ENCODE data around the gene TLE3.

The TLE3 gene

DNA sequence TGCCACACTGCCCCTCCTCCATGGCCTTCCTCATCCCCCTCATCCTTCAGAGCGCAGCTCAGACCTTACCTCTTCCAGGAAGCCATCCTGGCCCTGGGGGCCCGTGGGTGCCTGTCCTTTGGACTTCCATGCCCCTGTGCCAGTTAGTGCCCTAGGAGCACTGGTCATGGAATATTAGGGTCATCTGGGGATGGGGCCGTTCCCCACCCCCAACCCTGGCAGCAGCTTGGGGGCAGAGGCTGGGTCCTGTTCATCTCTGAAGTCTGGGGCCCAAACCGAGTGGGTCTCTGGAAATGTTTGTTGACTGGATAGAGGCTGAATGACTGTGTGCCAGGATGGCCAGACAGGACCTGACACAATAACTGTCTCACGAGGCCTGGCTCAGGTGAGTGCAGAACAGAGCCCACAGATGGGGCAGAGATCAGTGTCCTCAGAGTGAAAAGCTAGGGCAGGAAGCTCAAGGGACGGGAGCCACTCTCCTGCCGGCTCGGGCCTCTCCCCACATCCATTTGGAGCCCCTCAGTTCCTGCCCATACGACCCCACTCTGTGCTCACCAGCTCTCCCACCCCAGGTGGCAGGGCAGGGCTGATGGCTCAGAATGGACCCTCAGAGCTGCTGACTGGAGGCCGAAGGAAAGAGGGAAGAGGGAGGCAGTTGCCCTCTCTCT, 62.5 kb downstream of the TLE3 start:
- Histone ChIP-seq H3K9ac (ENCODE audit: low read length in 2 of 2) (no peak overlapping the region), H3K9me3 (ENCODE audit: control insufficient read depth in 2 of 2, low read length in 2 of 2) (no peaks in the 10 kb centered on the region), H3K4me3 (ENCODE audit: low read length in 2 of 2) (no peak overlapping the region), H3K27ac (ENCODE audit: low read length) (no peak overlapping the region), H3K27me3 (ENCODE audit: control insufficient read depth in 1 of 2, insufficient read depth in 2 of 2, low read length in 2 of 2) (no peaks in the 10 kb centered on the region), H3K4me1 (ENCODE audit: control insufficient read depth, insufficient read depth, low read length) (no peaks in the 10 kb centered on the region), H3K36me3 (ENCODE audit: control insufficient read depth in 2 of 2, insufficient read depth in 2 of 2, low read length in 2 of 2) (no peaks in the 10 kb centered on the region)

DNA sequence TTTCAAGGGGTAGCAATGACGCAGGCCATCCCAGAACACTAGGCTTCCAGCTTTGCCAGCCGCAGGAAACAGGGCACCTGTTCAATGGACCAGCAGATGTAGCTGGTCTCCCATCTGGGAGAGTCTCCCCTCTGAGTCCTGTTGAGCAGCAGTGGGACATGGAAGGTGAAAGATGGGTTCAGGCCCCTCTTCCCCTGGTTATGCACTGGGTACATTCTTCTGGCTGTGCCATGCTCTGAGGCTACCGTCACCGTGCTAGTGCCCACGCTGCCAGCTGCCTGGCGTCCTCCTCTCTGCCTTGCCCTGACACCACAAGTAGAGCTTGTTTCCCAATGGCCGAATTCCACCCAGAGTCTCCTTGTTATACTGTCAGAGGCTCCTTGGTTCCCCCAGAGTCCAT, 63.1 kb downstream of the TLE3 start:
- Histone ChIP-seq H3K9ac (ENCODE audit: low read length in 2 of 2) (no peak overlapping the region), H3K27me3 (ENCODE audit: control insufficient read depth in 1 of 2, insufficient read depth in 2 of 2, low read length in 2 of 2) (no peaks in the 10 kb centered on the region), H3K36me3 (ENCODE audit: control insufficient read depth in 2 of 2, insufficient read depth in 2 of 2, low read length in 2 of 2) (no peaks in the 10 kb centered on the region), H3K4me3 (ENCODE audit: low read length in 2 of 2) (no peak overlapping the region), H3K4me1 (ENCODE audit: control insufficient read depth, insufficient read depth, low read length) (no peaks in the 10 kb centered on the region), H3K27ac (ENCODE audit: low read length) (no peak overlapping the region), H3K9me3 (ENCODE audit: control insufficient read depth in 2 of 2, low read length in 2 of 2) (no peaks in the 10 kb centered on the region)

- Histone ChIP-seq H3K4me1 (ENCODE audit: control insufficient read depth, insufficient read depth, low read length) (no peaks in the 10 kb centered on the region), H3K27me3 (ENCODE audit: control insufficient read depth in 1 of 2, insufficient read depth in 2 of 2, low read length in 2 of 2) (no peaks in the 10 kb centered on the region), H3K27ac (ENCODE audit: low read length) (no peak overlapping the region), H3K4me3 (ENCODE audit: low read length in 2 of 2) (no peak overlapping the region), H3K36me3 (ENCODE audit: control insufficient read depth in 2 of 2, insufficient read depth in 2 of 2, low read length in 2 of 2) (no peaks in the 10 kb centered on the region), H3K9ac (ENCODE audit: low read length in 2 of 2) (no peak overlapping the region), H3K9me3 (ENCODE audit: control insufficient read depth in 2 of 2, low read length in 2 of 2) (no peaks in the 10 kb centered on the region)
Observed at GRCh38 chr15:70034141-70034540, 63.6 kb downstream of the TLE3 start.

- Histone ChIP-seq H3K36me3 (ENCODE audit: control insufficient read depth in 2 of 2, insufficient read depth in 2 of 2, low read length in 2 of 2) (no peaks in the 10 kb centered on the region), H3K4me3 (ENCODE audit: low read length in 2 of 2) (no peak overlapping the region), H3K27me3 (ENCODE audit: control insufficient read depth in 1 of 2, insufficient read depth in 2 of 2, low read length in 2 of 2) (no peaks in the 10 kb centered on the region), H3K27ac (ENCODE audit: low read length) (no peak overlapping the region), H3K9ac (ENCODE audit: low read length in 2 of 2) (no peak overlapping the region), H3K9me3 (ENCODE audit: control insufficient read depth in 2 of 2, low read length in 2 of 2) (no peaks in the 10 kb centered on the region), H3K4me1 (ENCODE audit: control insufficient read depth, insufficient read depth, low read length) (no peaks in the 10 kb centered on the region)
Observed at GRCh38 chr15:70033529-70034140, 64.1 kb downstream of the TLE3 start.

DNA sequence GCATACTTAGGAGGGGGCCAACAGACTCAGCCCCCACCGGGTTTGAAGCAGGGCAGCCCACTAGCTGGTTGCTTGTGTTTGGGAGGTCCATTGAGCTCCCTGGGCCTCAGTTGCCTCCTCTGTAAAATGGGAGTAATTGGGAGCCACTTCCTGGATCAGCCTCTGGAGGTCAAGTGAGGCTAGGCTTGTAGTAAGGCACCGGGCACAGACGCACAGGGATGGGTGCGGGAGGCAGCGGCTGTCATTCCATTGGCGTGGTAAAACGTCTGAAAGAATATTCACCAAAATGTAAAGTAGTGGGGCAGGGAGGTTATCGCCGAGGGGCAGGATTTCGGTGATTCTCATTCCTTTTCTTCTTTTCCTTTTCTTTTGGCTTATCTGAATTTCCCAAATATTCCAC, 64.6 kb downstream of the TLE3 start:
- Histone ChIP-seq H3K4me1 (ENCODE audit: control insufficient read depth, insufficient read depth, low read length) (no peaks in the 10 kb centered on the region), H3K36me3 (ENCODE audit: control insufficient read depth in 2 of 2, insufficient read depth in 2 of 2, low read length in 2 of 2) (no peaks in the 10 kb centered on the region), H3K4me3 (ENCODE audit: low read length in 2 of 2) (no peak overlapping the region), H3K27ac (ENCODE audit: low read length) (no peak overlapping the region), H3K9ac (ENCODE audit: low read length in 2 of 2) (no peak overlapping the region), H3K27me3 (ENCODE audit: control insufficient read depth in 1 of 2, insufficient read depth in 2 of 2, low read length in 2 of 2) (no peaks in the 10 kb centered on the region), H3K9me3 (ENCODE audit: control insufficient read depth in 2 of 2, low read length in 2 of 2) (no peaks in the 10 kb centered on the region)

- Histone ChIP-seq H3K4me3 (ENCODE audit: low read length in 2 of 2) (no peak overlapping the region), H3K36me3 (ENCODE audit: control insufficient read depth in 2 of 2, insufficient read depth in 2 of 2, low read length in 2 of 2) (no peaks in the 10 kb centered on the region), H3K9ac (ENCODE audit: low read length in 2 of 2) (no peak overlapping the region), H3K9me3 (ENCODE audit: control insufficient read depth in 2 of 2, low read length in 2 of 2) (no peaks in the 10 kb centered on the region), H3K27me3 (ENCODE audit: control insufficient read depth in 1 of 2, insufficient read depth in 2 of 2, low read length in 2 of 2) (no peaks in the 10 kb centered on the region), H3K4me1 (ENCODE audit: control insufficient read depth, insufficient read depth, low read length) (no peaks in the 10 kb centered on the region), H3K27ac (ENCODE audit: low read length) (no peak overlapping the region)
Observed at GRCh38 chr15:70032509-70032908, 65.2 kb downstream of the TLE3 start.

- no peak overlapping the region for H3K27ac ChIP-seq (ENCODE audit: low read length)
- H3K9ac ChIP-seq (ENCODE audit: low read length in 2 of 2): no peak overlapping the region
- H3K4me1 ChIP-seq (ENCODE audit: control insufficient read depth, insufficient read depth, low read length): no peaks in the 10 kb centered on the region
- no peak overlapping the region for H3K4me3 ChIP-seq (ENCODE audit: low read length in 2 of 2)
- H3K27me3 ChIP-seq (ENCODE audit: control insufficient read depth in 1 of 2, insufficient read depth in 2 of 2, low read length in 2 of 2): no peaks in the 10 kb centered on the region
- no peaks in the 10 kb centered on the region for H3K36me3 ChIP-seq (ENCODE audit: control insufficient read depth in 2 of 2, insufficient read depth in 2 of 2, low read length in 2 of 2)
- H3K9me3 ChIP-seq (ENCODE audit: control insufficient read depth in 2 of 2, low read length in 2 of 2): no peaks in the 10 kb centered on the region
Observed at GRCh38 chr15:70031713-70032112, 66.0 kb downstream of the TLE3 start.

DNA sequence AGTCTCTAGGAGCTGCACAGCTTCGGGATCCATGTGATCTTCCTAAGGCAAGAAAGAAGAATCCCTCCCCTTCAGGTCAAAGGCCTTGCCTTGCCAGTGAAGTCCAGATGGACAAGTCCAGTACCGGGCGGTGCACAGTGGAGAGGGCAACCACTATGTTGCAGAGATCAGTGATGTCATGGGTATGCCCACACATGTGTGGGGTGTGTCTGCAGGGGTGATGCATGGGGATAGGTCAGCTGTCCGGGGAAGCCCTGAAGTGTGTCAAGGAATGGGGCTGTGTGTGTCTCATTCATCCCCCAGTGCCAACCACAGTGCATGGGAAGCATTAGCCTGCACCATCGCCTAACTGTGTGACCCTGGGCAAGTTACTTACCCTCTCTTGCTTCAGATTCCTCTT, 66.5 kb downstream of the TLE3 start:
- Histone ChIP-seq H3K27ac (ENCODE audit: low read length) (no peak overlapping the region), H3K9me3 (ENCODE audit: control insufficient read depth in 2 of 2, low read length in 2 of 2) (no peaks in the 10 kb centered on the region), H3K27me3 (ENCODE audit: control insufficient read depth in 1 of 2, insufficient read depth in 2 of 2, low read length in 2 of 2) (no peaks in the 10 kb centered on the region), H3K4me3 (ENCODE audit: low read length in 2 of 2) (no peak overlapping the region), H3K36me3 (ENCODE audit: control insufficient read depth in 2 of 2, insufficient read depth in 2 of 2, low read length in 2 of 2) (no peaks in the 10 kb centered on the region), H3K9ac (ENCODE audit: low read length in 2 of 2) (no peak overlapping the region), H3K4me1 (ENCODE audit: control insufficient read depth, insufficient read depth, low read length) (no peaks in the 10 kb centered on the region)

DNA sequence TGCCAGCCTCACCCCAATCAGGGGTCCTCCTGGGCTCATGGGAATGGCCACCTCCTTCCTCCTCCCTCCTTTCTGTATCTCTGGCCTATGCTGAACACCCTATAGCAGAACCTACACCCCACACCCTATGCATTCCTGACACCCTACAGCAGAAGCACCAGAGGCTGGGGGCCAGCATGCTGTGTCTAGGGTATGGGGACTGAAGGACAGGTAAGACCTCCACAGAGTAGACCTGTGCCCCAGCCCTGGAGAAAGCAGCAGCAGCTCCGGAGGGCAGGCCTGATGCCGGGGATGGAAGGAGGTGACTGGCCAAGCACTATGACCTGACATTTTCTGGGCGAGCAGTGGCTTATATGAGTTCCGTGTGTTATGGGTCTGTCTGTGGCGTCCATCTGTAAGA, 66.9 kb downstream of the TLE3 start:
- no peak overlapping the region for H3K9ac ChIP-seq (ENCODE audit: low read length in 2 of 2)
- no peak overlapping the region for H3K27ac ChIP-seq (ENCODE audit: low read length)
- no peaks in the 10 kb centered on the region for H3K36me3 ChIP-seq (ENCODE audit: control insufficient read depth in 2 of 2, insufficient read depth in 2 of 2, low read length in 2 of 2)
- no peaks in the 10 kb centered on the region for H3K9me3 ChIP-seq (ENCODE audit: control insufficient read depth in 2 of 2, low read length in 2 of 2)
- no peak overlapping the region for H3K4me3 ChIP-seq (ENCODE audit: low read length in 2 of 2)
- H3K4me1 ChIP-seq (ENCODE audit: control insufficient read depth, insufficient read depth, low read length): peaks cover 3% of the 10 kb centered on the region
- no peaks in the 10 kb centered on the region for H3K27me3 ChIP-seq (ENCODE audit: control insufficient read depth in 1 of 2, insufficient read depth in 2 of 2, low read length in 2 of 2)

GRCh38 chr15:70029297-70029701, 68.4 kb downstream of the TLE3 start:
- H3K27me3 ChIP-seq (ENCODE audit: control insufficient read depth in 1 of 2, insufficient read depth in 2 of 2, low read length in 2 of 2): no peaks in the 10 kb centered on the region
- no peak overlapping the region for H3K9ac ChIP-seq (ENCODE audit: low read length in 2 of 2)
- no peaks in the 10 kb centered on the region for H3K36me3 ChIP-seq (ENCODE audit: control insufficient read depth in 2 of 2, insufficient read depth in 2 of 2, low read length in 2 of 2)
- H3K4me3 ChIP-seq (ENCODE audit: low read length in 2 of 2): no peak overlapping the region
- H3K27ac ChIP-seq (ENCODE audit: low read length): no peak overlapping the region
- H3K4me1 ChIP-seq (ENCODE audit: control insufficient read depth, insufficient read depth, low read length): peaks cover 18% of the 10 kb centered on the region
- H3K9me3 ChIP-seq (ENCODE audit: control insufficient read depth in 2 of 2, low read length in 2 of 2): no peaks in the 10 kb centered on the region

- peaks cover 36% of the 10 kb centered on the region for H3K4me1 ChIP-seq (ENCODE audit: control insufficient read depth, insufficient read depth, low read length)
- H3K27me3 ChIP-seq (ENCODE audit: control insufficient read depth in 1 of 2, insufficient read depth in 2 of 2, low read length in 2 of 2): no peaks in the 10 kb centered on the region
- H3K36me3 ChIP-seq (ENCODE audit: control insufficient read depth in 2 of 2, insufficient read depth in 2 of 2, low read length in 2 of 2): no peaks in the 10 kb centered on the region
- no peak overlapping the region for H3K9ac ChIP-seq (ENCODE audit: low read length in 2 of 2)
- no peaks in the 10 kb centered on the region for H3K9me3 ChIP-seq (ENCODE audit: control insufficient read depth in 2 of 2, low read length in 2 of 2)
- no peak overlapping the region for H3K27ac ChIP-seq (ENCODE audit: low read length)
- no peak overlapping the region for H3K4me3 ChIP-seq (ENCODE audit: low read length in 2 of 2)
Observed at GRCh38 chr15:70027518-70027917, 70.2 kb downstream of the TLE3 start.

Measured in stomach smooth muscle (tissue), 2 donors.